Measurements from ENCODE around the gene PPM1K. TPM values are rescaled to one million over a fixed set of nuclear protein-coding genes. Genes with fewer than 3 reads are reported as not detected.

PPM1K gene
- total RNA-seq (2022; extraction: Qiagen RNA extraction): 0.39 to 1.0 TPM (median 0.75 TPM) in 5 replicates

DNA sequence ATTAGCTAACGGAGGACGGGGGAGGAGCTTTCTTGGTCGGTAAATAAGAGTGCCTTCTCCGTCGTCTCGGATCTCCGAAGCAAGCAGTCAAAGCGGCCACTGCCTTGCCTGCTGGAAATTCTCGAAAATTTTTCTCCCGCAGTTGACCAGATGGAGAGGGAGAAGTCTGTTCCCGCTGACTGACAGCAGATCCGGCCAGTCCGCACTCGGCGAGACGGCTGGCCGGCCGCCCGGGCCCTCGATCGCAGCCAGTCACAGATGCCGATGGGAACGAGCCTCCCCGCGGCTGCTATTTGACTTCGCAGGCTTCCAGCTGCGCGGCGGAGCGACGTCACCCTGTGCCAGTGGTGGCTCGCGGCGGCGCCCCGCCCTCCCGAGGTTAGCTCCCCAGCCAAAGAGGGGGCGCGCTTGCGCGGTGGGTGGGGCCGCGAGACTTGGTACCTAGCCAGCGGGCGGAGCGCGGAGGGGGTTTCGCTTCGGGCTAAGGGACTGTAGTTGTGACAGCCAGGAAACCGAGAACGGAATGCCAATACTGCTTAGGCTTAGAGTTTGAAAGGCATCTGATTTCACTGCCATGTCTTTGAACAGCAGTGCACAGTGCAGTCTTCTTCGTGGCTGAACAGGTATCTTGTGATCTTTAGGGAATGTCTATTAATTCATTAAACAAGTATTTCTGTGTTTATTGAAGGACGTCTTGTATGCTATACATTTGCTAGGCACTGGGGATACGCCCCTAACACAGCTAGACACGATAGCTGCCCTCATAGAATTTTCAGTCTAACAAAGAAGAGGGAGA lies at the start of gene PPM1K:
Gene PPM1K, minus strand, starts transcription at position 123 of the 796 bp plus-strand sequence. CDS start 5,978 bp downstream, outside the sequence.

Other genes starting within 250 kb of the PPM1K start
- 15.2 to 18.9 TPM (median 18.6 TPM) in 5 replicates for gene ABCG2, start 125.9 kb downstream of the PPM1K start, total RNA-seq (2022; extraction: Qiagen RNA extraction)
- gene HERC6, start 94.3 kb upstream of the PPM1K start, total RNA-seq (2022; extraction: Qiagen RNA extraction): 2.9 to 3.9 TPM (median 3.2 TPM) in 5 replicates
- 3.6 to 5.0 TPM (median 4.5 TPM) in 5 replicates for gene HERC5, start 172.6 kb upstream of the PPM1K start, total RNA-seq (2022; extraction: Qiagen RNA extraction)
- gene PYURF, start 239.2 kb upstream of the PPM1K start, total RNA-seq (2022; extraction: Qiagen RNA extraction): 68.7 to 72.7 TPM (median 70.7 TPM) in 5 replicates